Fibroblast of the aortic adventitia (primary cell): ENCODE results near the gene ZNF407. TPM values are rescaled to one million over a fixed set of nuclear protein-coding genes. Genes with fewer than 3 reads are reported as not detected.

Experiments used
- DNase-seq: peaks from one replicate; pipeline ENCODE4 v3.0.0-alpha.2; 2010; ENCODE audit warnings: low read depth
- H3K4me3 ChIP-seq: 2 replicates; pipeline ENCODE4 v1.5.1; 2011; ENCODE audit warnings: low read depth, mild to moderate bottlenecking, control low read depth, low read length, moderate library complexity
- total RNA-seq: library from RNA; depleted of rRNA; stranded (reverse); fragments of >200 nt; gene quantifications from 2 replicates; pipeline ENCODE4 v1.2.3, GENCODE V29; 2012; ENCODE audit warnings: low replicate concordance
- TF ChIP-seq, protein P1 (sequence below): IDR thresholded peaks from 2 replicates; pipeline ENCODE4 v1.5.1; 2011; ENCODE audit warnings: mild to moderate bottlenecking, low read length, control low read depth, inconsistent platforms; ENCODE audit not compliant: insufficient read depth

Gene ZNF407
- total RNA-seq, 1 donor: 21.7 TPM

- TF ChIP-seq, protein P1, sequence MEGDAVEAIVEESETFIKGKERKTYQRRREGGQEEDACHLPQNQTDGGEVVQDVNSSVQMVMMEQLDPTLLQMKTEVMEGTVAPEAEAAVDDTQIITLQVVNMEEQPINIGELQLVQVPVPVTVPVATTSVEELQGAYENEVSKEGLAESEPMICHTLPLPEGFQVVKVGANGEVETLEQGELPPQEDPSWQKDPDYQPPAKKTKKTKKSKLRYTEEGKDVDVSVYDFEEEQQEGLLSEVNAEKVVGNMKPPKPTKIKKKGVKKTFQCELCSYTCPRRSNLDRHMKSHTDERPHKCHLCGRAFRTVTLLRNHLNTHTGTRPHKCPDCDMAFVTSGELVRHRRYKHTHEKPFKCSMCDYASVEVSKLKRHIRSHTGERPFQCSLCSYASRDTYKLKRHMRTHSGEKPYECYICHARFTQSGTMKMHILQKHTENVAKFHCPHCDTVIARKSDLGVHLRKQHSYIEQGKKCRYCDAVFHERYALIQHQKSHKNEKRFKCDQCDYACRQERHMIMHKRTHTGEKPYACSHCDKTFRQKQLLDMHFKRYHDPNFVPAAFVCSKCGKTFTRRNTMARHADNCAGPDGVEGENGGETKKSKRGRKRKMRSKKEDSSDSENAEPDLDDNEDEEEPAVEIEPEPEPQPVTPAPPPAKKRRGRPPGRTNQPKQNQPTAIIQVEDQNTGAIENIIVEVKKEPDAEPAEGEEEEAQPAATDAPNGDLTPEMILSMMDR: no peak
- DNase-seq: no peak
- no peak overlapping the region for H3K4me3 ChIP-seq
Observed at GRCh38 chr18:75047240-75047961, 449.7 kb downstream of the ZNF407 start.

GRCh38 chr18:75048776-75049454 lies 451.2 kb downstream of the ZNF407 start:
- TF ChIP-seq, protein P1: no peak
- DNase-seq: no peak
- no peak overlapping the region for H3K4me3 ChIP-seq

- DNase-seq: no peak
- no peak overlapping the region for H3K4me3 ChIP-seq
- TF ChIP-seq, protein P1: no peak
Observed at GRCh38 chr18:75049455-75049789, 451.8 kb downstream of the ZNF407 start.

GRCh38 chr18:75051757-75052156 lies 454.1 kb downstream of the ZNF407 start:
- no peak for DNase-seq
- TF ChIP-seq, protein P1: no peak
- H3K4me3 ChIP-seq: no peak overlapping the region

DNA sequence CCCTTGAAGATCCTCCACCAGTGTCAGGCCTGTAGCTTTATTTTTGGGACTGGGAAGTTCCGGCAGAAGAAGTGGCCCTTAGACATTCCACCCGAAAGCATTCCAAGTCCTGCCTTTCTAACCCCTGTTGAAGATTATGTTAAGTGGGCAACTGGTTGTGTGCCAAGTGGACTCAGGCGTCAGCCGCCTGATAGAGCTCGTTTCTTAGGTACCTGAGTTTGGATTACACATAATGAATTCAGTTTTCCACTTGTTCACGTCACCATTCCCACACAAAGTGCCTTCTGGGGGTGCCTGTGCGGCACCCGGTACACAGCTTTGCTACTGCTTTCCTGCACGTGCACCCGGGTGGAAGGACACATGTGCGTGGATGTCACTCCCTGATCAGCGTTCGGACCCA lies 454.8 kb downstream of the ZNF407 start:
- TF ChIP-seq, protein P1: no peak
- no peak overlapping the region for H3K4me3 ChIP-seq
- no peak for DNase-seq

DNA sequence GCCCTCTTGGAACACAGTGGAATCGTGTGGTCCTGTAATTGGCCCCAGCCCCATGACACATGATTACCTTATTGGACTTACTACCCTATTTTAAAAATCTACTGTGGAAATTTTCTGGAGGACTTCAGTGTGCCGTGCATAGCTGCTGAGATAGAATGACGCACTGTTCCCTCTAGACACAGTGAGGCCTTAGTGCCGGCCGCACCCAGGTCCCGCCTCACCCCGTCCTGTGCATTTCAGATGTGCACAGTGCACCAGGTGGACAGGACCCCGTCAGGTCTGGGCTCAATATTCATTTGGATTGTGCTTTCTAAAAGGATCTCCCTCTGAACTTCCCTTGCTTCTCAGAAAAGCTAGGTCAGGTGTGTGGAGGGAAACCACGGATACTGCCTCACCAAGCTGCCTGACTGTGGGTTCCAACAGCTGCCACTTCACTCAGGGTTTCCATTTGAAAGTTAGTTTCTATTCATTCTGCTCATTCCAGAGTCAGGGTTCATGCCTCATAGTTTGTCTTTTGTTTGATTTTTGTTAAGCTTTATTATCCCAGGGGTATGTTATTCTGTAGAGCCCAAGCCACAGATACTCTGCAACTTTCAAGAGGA lies 455.5 kb downstream of the ZNF407 start:
- H3K4me3 ChIP-seq: no peak overlapping the region
- TF ChIP-seq, protein P1: no peak
- DNase-seq: no peak
